HEK293 (cell line): ENCODE measurements around the gene TRMU.

ENCODE experiments used
- ZBTB1 ChIP-seq: fragments of 450-650 bp; formaldehyde crosslinking; IDR thresholded peaks from 2 replicates; pipeline ENCODE4 v1.5.1; 2016; ENCODE audit warnings: missing biosample characterization, missing genetic modification characterization
- ZNF202 ChIP-seq: fragments of 450-650 bp; formaldehyde crosslinking; IDR thresholded peaks from 2 replicates; pipeline ENCODE4 v1.5.1; 2016; ENCODE audit warnings: missing biosample characterization, missing genetic modification characterization, borderline replicate concordance
- ZNF266 ChIP-seq: fragments of 450-650 bp; formaldehyde crosslinking; IDR thresholded peaks from 2 replicates; pipeline ENCODE4 v1.5.1; 2016; ENCODE audit warnings: missing biosample characterization, missing genetic modification characterization, low read depth
- ZNF274 ChIP-seq, 2 experiments: fragments of 200-500 bp in 1 of 2; fragments of 450-650 bp in 1 of 2; sonication (Bioruptor generic) in 1 of 2; formaldehyde crosslinking in 1 of 2; IDR thresholded peaks; 2 replicates each; pipeline versions ENCODE4 v1.5.1 to v1.6.1; 2014 to 2016; ENCODE audit warnings: borderline replicate concordance in 1 of 2, inconsistent platforms in 1 of 2, low read length in 1 of 2, missing biosample characterization in 1 of 2, missing genetic modification characterization in 1 of 2
- ZNF658 ChIP-seq: fragments of 450-650 bp; formaldehyde crosslinking; IDR thresholded peaks from 2 replicates; pipeline ENCODE4; 2016; ENCODE audit warnings: missing biosample characterization, missing genetic modification characterization
- TF ChIP-seq, protein P1 (sequence below): fragments of 450-650 bp; formaldehyde crosslinking; IDR thresholded peaks from 2 replicates; pipeline ENCODE4 v1.5.1; 2016; ENCODE audit warnings: missing biosample characterization, missing genetic modification characterization, low read depth
- TF ChIP-seq, protein P2 (sequence below): fragments of 450-650 bp; formaldehyde crosslinking; IDR thresholded peaks from 2 replicates; pipeline ENCODE4 v1.5.1; 2016; ENCODE audit warnings: missing biosample characterization, missing genetic modification characterization
- TF ChIP-seq, protein P3 (sequence below): fragments of 450-650 bp; formaldehyde crosslinking; IDR thresholded peaks from 2 replicates; pipeline ENCODE4 v1.5.1; 2016; ENCODE audit warnings: missing biosample characterization, missing genetic modification characterization

DNA sequence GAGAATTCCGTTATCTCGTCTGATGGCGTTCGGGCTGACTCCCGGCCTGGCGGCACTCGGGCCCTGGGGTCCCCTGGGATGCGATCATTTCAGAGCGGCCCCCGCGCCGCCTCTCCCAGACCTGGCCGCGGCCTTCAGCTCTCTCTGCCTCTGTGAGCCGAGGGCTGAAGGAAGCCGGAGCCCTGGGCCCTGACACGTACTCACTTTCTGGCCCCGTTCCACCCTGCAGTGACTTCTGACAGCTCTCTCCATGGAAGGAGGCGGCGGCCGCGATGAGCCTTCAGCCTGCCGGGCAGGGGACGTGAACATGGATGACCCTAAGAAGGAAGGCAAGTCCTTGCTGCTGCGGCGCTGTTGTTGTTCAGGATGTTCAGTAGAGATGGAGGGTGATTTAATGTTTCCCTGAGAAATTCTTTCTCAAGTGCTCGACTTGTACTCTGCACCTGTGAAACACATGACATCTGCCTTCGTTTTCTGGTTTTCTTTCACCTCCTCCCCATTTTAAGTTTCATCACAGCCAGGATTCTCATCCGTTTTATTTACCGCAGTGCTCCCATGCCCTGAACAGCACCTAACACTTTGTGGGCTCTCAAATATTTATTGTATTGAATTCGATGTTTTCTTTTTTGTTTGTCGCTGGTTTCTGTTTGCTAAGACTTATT is 38.2 kb upstream of the TRMU start:
- TF ChIP-seq, protein P1, sequence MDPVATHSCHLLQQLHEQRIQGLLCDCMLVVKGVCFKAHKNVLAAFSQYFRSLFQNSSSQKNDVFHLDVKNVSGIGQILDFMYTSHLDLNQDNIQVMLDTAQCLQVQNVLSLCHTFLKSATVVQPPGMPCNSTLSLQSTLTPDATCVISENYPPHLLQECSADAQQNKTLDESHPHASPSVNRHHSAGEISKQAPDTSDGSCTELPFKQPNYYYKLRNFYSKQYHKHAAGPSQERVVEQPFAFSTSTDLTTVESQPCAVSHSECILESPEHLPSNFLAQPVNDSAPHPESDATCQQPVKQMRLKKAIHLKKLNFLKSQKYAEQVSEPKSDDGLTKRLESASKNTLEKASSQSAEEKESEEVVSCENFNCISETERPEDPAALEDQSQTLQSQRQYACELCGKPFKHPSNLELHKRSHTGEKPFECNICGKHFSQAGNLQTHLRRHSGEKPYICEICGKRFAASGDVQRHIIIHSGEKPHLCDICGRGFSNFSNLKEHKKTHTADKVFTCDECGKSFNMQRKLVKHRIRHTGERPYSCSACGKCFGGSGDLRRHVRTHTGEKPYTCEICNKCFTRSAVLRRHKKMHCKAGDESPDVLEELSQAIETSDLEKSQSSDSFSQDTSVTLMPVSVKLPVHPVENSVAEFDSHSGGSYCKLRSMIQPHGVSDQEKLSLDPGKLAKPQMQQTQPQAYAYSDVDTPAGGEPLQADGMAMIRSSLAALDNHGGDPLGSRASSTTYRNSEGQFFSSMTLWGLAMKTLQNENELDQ: no peak
- TF ChIP-seq ZBTB1 (tag by site-specific recombination): no peak
- TF ChIP-seq ZNF266 (tag by site-specific recombination): no peak
- TF ChIP-seq, protein P2, sequence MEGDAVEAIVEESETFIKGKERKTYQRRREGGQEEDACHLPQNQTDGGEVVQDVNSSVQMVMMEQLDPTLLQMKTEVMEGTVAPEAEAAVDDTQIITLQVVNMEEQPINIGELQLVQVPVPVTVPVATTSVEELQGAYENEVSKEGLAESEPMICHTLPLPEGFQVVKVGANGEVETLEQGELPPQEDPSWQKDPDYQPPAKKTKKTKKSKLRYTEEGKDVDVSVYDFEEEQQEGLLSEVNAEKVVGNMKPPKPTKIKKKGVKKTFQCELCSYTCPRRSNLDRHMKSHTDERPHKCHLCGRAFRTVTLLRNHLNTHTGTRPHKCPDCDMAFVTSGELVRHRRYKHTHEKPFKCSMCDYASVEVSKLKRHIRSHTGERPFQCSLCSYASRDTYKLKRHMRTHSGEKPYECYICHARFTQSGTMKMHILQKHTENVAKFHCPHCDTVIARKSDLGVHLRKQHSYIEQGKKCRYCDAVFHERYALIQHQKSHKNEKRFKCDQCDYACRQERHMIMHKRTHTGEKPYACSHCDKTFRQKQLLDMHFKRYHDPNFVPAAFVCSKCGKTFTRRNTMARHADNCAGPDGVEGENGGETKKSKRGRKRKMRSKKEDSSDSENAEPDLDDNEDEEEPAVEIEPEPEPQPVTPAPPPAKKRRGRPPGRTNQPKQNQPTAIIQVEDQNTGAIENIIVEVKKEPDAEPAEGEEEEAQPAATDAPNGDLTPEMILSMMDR: no peak
- TF ChIP-seq ZNF274 (IDR thresholded peaks at IDR 0.05; ENCODE audit: low read length): no peak
- no peak for TF ChIP-seq ZNF274 (tag by site-specific recombination; IDR thresholded peaks at IDR 0.05; ENCODE audit: borderline replicate concordance)
- TF ChIP-seq, protein P3, sequence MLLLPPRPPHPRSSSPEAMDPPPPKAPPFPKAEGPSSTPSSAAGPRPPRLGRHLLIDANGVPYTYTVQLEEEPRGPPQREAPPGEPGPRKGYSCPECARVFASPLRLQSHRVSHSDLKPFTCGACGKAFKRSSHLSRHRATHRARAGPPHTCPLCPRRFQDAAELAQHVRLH (tag by site-specific recombination): no peak
- no peak for TF ChIP-seq ZNF658 (tag by site-specific recombination)
- no peak for TF ChIP-seq ZNF202 (tag by site-specific recombination)
